ENCODE results near the gene TAF11.

DNA sequence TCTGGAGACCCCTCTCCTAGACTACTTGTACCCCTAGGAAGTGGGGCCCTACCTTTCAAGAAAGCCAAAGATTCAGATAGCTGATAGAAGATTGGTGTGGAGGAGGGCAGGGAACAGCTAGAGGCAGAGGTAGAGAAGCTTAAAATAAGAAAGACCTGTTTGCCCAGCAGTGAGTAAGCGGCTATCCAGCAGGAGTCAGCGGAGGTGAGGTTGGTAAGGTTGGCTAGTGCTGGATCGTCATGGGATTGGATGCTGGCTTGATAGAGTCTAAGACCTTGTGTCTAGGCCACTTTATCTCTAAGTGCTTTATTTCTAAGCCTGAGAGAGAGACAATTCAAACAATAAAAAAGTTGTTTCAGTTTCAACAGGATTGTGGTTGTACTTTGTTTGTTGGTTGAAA, 20.4 kb upstream of the TAF11 start:
- TF ChIP-seq POLR2AphosphoS5 (IDR thresholded peaks at IDR 0.05; ENCODE audit: low read depth) (no peak), CTCF (IDR thresholded peaks at IDR 0.05; ENCODE audit: insufficient read depth, low read length) (no peak), GABPA (IDR thresholded peaks at IDR 0.05; ENCODE audit: low read depth) (no peak)
- TF ChIP-seq, protein P1, sequence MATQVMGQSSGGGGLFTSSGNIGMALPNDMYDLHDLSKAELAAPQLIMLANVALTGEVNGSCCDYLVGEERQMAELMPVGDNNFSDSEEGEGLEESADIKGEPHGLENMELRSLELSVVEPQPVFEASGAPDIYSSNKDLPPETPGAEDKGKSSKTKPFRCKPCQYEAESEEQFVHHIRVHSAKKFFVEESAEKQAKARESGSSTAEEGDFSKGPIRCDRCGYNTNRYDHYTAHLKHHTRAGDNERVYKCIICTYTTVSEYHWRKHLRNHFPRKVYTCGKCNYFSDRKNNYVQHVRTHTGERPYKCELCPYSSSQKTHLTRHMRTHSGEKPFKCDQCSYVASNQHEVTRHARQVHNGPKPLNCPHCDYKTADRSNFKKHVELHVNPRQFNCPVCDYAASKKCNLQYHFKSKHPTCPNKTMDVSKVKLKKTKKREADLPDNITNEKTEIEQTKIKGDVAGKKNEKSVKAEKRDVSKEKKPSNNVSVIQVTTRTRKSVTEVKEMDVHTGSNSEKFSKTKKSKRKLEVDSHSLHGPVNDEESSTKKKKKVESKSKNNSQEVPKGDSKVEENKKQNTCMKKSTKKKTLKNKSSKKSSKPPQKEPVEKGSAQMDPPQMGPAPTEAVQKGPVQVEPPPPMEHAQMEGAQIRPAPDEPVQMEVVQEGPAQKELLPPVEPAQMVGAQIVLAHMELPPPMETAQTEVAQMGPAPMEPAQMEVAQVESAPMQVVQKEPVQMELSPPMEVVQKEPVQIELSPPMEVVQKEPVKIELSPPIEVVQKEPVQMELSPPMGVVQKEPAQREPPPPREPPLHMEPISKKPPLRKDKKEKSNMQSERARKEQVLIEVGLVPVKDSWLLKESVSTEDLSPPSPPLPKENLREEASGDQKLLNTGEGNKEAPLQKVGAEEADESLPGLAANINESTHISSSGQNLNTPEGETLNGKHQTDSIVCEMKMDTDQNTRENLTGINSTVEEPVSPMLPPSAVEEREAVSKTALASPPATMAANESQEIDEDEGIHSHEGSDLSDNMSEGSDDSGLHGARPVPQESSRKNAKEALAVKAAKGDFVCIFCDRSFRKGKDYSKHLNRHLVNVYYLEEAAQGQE (IDR thresholded peaks at IDR 0.05; ENCODE audit: insufficient replicate concordance, low read depth), result no peak

Measured in HL-60 (cell line).